Motor neuron (in vitro differentiated cells): ENCODE data around the gene PRXL2B. TPM values are rescaled to one million over a fixed set of nuclear protein-coding genes. Genes with fewer than 3 reads are reported as not detected.

Source experiments
- ATAC-seq, 8 experiments: fragments of 200-7000 bp; cut with Tn5 transposase; replicated peaks in 6 of 8; 2 replicates each; pipeline ENCODE4 v1.8.0; 2021; ENCODE audit warnings: mild to moderate bottlenecking in 8 of 8, moderate library complexity in 8 of 8
- H3K27ac ChIP-seq, 2 donors: fragments of 250-450 bp; sonication (Bioruptor Pico); 2 replicates each; pipeline ENCODE4 v1.9.0; 2021; ENCODE audit warnings: antibody characterized with exemption in 2 of 2, mild to moderate bottlenecking in 2 of 2, moderate library complexity in 1 of 2
- H3K4me1 ChIP-seq, 2 donors: fragments of 250-450 bp; sonication (Bioruptor Pico); replicated peaks in 1 of 2; 2 replicates each; pipeline ENCODE4 v1.6.1; 2021; ENCODE audit warnings: antibody characterized with exemption in 2 of 2, mild to moderate bottlenecking in 2 of 2, moderate library complexity in 1 of 2
- H3K4me3 ChIP-seq, 5 donors: fragments of 250-450 bp; sonication (Bioruptor Pico); 2 replicates each; pipeline ENCODE4 v1.9.0; 2021; ENCODE audit warnings: antibody characterized with exemption in 5 of 5, mild to moderate bottlenecking in 5 of 5, moderate library complexity in 4 of 5
- WGBS, 10 experiments: fragments of 450-650 bp; shearing (Covaris generic); methylation state at CpG; one replicate each; pipeline ENCODE4 v1.0.0; 2022; 5-methylcytosine and 5-hydroxymethylcytosine counted together
- in situ Hi-C, 9 experiments: fragments of 400-800 bp; cut with MboI; loops; one replicate each; pipeline ENCODE4 v1.15.0; 2021; ENCODE audit warnings: low sequenced_read_pairs in 9 of 9, low pct_unique_long_range_greater_than_20kb in 2 of 9; ENCODE audit not compliant: unreplicated experiment in 9 of 9
- total RNA-seq, 8 experiments: library from RNA; unstranded; fragments of 300-600 nt; gene quantifications; 2 replicates each; pipeline versions ENCODE4 v1.2.3 to v1.2.4, GENCODE V29; 2022

Gene PRXL2B
- total RNA-seq, 8 experiments from 2014 or later = 9.7 to 33.4 (median 18.6) TPM

DNA sequence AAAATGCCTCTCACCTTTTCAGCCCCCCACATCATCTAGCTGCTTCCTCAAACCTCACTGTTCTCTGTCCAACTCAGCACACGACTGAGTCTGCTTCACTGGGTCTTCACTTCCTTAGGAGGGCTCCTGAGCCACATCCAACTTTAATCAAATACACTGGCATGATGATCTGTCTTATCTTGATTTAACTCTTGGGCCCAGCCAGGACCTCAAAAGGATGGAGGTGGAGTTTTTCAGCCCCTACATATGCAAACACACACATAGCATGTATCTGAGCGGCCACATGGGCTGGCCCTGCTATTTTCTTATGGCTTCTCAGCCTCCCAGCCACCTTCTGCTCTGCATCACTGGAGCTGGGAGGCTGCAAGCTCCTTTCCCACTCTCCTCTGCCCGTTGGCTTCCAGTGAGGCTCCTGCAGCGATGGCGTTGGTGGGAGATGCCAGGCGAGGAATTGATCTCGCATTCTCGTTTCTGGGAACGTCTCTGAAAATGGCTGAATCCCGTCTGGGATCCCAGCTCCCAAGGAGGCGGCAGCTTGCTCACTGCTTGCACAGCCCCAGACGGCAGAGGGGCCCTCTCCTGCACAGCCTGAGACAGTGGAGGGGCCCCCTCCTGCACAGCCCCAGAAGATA lies 1.8 kb upstream of the PRXL2B start:
- in situ Hi-C loops = no loop called here
- Histone ChIP-seq H3K4me1 (peaks cover 16 to 24% of the 10 kb centered on the region in 2 donors), H3K4me3 (peak overlapping the region; percentile 48 to 83 (median 59)), H3K27ac (peak overlapping the region; percentile 89 to 96)
- ATAC-seq = peak in 4 of 8 experiments; percentile 4 to 35 (median 22)
- WGBS, 10 experiments = 33 to 68% (median 49%) methylated on average over 2 to 9 of the region's 12 CpGs; no CpG with 5 or more reads in 4 of the 10 experiments

DNA sequence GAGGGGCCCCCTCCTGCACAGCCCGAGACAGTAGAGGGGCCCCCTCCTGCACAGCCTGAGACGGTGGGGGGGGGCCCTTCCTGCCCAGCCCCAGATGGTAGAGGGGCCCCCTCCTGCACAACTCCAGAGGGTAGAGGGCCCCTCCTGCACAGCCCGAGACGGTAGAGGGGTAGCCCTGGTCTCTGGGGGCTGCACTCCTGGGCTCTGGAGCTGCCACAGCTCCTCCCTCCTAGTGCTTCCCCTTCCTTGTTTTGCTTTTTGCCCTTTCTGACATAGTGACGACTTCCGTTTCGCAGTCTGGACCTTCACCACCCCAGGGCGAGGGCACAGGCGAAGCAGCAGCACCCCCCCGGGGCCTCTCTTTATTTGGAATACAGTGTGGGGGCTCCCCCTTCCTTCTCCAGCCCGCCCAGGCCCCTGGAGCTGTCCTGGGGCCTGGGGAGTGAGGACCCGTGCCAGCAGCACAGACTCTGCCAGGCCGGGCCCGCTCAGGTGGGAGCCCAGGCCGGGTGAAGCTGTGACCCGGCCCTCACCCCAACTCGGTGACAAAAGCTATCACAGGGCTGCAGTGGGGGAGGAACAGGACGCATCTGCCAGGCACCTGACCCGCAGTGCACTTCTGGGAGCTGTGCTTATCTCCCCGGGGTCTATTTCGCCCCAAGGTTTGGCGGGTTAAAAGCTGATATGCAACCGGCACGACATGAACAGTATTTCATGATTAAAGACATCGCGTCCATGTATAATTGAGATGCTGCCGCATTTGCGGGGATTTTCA lies 1.1 kb upstream of the PRXL2B start:
- in situ Hi-C loops = no loop called here
- WGBS, 10 experiments = 0 to 3% (median 2%) methylated on average over 10 to 16 of the region's 28 CpGs; no CpG with 5 or more reads in 7 of the 10 experiments
- Histone ChIP-seq H3K27ac (peak overlapping the region; percentile 89 to 96), H3K4me1 (peaks cover 16 to 24% of the 10 kb centered on the region in 2 donors), H3K4me3 (peak overlapping the region; percentile 48 to 83 (median 59))
- peak; percentile 1 to 44 (median 23) for ATAC-seq

DNA sequence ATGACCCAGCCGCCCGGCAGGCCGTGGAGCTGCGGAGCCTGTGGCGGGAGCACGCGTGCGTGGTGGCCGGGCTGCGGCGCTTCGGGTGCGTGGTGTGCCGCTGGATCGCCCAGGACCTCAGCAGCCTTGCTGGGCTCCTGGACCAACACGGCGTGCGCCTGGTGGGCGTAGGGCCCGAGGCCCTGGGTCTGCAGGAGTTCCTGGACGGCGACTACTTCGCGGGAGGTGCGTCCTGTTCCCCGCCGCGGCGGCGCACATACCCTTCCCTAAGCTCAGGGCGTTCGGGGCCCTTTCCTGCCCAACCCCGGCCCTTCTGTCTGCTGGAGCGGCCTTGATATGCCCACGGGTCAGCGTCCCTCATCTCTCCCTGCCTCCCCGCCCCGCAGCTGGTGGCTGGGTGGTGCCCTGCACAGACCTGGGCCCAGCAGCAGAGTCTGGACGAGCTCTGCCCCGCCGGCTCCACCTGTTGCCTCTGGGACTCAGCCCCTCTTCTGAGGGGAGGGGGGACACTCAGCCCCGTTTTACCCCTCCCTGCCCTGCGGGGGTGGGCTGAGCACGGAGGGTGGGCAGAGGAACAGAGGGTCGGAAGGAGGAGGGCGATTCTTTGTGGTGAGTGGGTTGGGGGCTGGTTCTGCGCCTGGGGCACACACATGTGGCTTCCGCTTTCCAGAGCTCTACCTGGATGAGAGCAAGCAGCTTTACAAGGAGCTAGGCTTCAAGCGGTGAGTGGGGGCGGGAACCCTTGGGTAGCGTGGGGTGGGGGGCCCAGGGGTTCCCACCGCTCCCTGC lies 688 bp downstream of the PRXL2B start:
- Histone ChIP-seq H3K4me3 (peak overlapping the region; percentile 48 to 83 (median 59)), H3K27ac (peak overlapping the region; percentile 89 to 96), H3K4me1 (peaks cover 16 to 24% of the 10 kb centered on the region in 2 donors)
- ATAC-seq = peak in 4 of 8 experiments; percentile 0 to 33 (median 20)
- in situ Hi-C loops = no loop called here
- WGBS, 10 experiments = no CpG with 5 or more reads among the region's 52 CpGs

DNA sequence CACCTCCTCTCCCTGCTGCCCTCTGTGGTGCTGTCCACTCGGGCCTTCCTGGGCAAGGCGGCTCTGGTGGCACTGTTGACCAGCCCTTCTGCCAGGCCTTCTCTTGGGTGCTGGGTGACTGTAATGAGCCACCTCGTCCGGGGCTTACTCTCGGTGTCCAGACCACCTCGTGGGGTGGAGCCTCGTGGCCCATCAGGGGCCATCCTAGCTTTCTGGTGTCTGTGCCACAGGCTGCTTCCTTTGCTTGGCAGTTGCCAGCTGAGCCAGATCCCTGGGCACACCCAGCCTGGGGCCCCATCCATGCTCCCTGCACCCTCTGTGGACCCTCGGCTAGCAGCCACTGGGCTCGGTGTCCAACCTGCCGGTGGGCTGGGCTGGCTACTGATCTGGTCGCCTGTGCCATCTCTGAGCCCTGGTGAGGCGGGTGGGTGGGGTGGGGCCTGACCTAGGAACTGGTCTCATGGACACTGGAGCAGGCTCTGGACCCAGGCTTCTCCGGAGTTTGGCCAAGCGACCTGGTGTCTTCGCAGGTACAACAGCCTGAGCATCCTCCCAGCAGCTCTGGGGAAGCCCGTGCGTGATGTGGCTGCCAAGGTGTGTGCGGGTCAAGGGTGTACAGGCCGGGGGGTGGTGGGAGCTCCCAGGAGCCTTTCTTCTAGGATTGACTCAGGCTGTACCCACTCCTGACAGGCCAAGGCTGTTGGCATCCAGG lies 1.4 kb downstream of the PRXL2B start:
- ATAC-seq = no peak
- Histone ChIP-seq H3K4me3 (peak overlapping the region; percentile 48 to 83 (median 59)), H3K27ac (no peak overlapping the region), H3K4me1 (peaks cover 16 to 24% of the 10 kb centered on the region in 2 donors)
- 80 to 100% (median 95%) methylated on average over 1 to 11 of the region's 19 CpGs; no CpG with 5 or more reads in 6 of the 10 experiments for WGBS, 10 experiments
- in situ Hi-C loops = no loop called here

DNA sequence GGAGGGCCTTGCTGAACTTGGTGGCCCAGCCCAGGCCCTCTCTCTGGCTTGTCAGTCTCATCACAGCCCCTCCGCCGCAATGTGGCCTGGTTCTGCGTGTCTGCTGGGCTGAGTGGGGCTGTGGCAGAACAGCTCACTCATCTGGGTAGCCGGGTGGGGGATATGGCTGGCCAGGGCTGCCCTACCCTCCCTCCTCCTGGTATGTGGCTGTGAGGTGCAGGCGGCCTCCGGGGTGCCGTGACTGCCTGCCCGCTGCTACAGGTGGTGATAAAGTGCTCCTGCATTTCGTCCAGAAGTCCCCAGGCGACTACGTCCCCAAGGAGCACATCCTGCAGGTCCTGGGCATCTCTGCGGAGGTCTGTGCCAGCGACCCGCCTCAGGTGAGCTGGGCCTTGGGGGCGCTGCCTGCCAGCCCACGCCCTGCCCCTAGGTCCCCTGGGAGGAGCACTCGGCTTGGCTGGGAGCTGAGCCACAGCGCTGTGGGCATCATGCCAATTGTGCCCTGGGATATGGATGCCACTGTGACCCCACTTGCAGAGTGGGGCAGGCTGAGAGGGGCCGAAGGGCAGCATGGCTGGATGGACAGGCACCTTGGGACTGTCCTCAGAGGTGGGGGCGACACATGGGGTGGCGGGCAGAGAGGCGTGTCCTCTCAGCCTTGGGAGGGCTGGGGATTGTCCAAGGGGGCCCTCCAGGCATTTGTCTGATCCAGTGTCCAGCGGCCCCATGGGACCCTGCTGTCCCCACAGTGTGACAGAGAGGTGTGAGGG lies 2.3 kb downstream of the PRXL2B start:
- no peak for ATAC-seq
- Histone ChIP-seq H3K4me1 (peaks cover 16 to 21% of the 10 kb centered on the region in 2 donors), H3K4me3 (no peak overlapping the region), H3K27ac (no peak overlapping the region)
- in situ Hi-C loops = no loop called here
- WGBS, 10 experiments = 67 to 99% (median 83%) methylated on average over 1 to 15 of the region's 23 CpGs; no CpG with 5 or more reads in 6 of the 10 experiments

DNA sequence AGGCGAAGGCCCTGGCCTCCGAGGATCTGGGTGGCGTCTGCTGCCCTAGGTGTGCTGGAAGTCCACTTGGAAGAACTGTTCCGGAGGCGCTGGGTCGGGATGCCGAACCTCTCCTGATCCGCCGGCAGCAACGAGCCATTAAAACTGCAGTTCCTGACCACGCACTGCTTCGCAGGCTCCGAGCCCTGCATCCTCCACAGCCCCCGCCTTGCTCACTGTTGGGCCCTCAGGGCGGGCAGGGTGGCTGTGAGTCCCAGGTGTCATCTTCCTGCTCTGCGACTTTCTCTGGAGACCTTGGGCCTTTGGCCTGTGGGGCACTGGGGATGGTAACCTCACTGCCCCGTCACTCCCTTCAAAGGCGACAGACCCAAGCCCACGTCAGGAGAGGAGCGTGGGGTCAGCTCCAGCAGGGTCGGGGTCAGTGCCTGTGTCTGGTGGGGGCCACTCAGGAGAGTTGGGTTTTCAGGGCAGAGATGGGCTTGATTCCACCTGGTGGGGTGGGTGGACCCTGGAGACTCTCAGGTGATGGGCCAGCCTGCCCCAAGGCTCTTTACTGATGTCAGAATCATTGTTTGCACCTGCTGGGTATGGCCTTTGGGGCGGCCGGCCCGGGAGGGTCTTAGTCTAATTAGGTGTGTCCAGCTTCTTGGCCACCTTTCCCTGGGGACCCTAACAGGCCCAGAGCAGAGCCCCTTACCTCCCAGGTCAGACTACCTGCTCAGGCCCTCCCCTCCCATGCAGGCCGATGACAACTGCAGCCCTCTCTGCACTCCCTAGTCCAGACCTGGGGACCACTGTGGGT lies 3.1 kb downstream of the PRXL2B start:
- H3K27ac ChIP-seq = no peak overlapping the region
- in situ Hi-C loops = no loop called here
- H3K4me3 ChIP-seq = no peak overlapping the region
- H3K4me1 ChIP-seq = peaks cover 13 to 14% of the 10 kb centered on the region in 2 donors
- ATAC-seq = no peak
- WGBS, 10 experiments = 47 to 100% (median 97%) methylated on average over 1 to 9 of the region's 25 CpGs; no CpG with 5 or more reads in 5 of the 10 experiments

DNA sequence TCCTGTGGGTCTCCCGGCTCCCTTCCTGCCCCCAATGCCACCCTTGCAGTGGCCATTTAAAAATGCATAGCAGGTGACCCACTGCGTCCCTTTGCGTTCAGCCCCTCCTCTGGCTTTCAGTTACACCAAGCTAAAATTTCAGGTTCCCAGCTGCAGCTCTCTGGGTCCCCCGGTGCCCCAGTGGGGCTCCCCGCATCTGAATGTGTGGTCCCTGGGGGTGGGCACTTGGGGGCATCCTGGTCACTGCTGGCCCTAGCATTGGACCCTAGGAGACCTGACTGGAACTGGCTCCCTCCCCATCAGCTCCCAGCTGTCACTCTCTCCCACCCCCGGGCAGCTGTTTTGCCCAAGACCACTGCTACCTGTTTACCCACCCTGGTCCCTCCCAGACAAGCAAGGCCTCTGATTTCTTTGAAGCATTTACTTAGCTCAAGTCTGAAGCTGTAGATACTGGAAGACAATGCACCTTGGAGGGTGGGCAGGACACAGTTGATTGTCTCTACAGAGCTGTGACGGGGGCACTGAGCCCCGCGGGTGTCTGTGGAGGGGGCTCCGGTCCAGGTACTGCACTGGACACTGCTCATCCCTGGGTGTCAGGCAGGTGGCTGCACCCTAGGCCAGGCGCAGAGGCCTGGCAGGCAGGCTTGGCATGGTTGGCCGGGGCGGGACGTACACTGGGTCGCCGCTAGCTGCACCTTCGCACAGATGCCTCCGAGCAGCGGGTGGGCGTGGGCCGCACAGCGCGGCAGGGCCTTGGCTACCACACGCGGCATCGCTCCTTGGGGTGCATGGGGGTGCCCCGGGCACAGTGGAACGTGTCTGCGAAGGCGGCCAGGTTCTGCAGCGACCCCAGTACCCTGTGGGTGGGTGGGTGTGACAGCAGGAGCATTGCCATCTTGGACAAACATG lies 3.9 kb downstream of the PRXL2B start:
- Histone ChIP-seq H3K4me3 (no peak overlapping the region), H3K4me1 (peaks cover 6 to 8% of the 10 kb centered on the region in 2 donors), H3K27ac (no peak overlapping the region)
- ATAC-seq = no peak
- in situ Hi-C loops = no loop called here
- WGBS, 10 experiments = 83 to 100% (median 92%) methylated on average over 1 to 22 of the region's 31 CpGs; no CpG with 5 or more reads in 6 of the 10 experiments

DNA sequence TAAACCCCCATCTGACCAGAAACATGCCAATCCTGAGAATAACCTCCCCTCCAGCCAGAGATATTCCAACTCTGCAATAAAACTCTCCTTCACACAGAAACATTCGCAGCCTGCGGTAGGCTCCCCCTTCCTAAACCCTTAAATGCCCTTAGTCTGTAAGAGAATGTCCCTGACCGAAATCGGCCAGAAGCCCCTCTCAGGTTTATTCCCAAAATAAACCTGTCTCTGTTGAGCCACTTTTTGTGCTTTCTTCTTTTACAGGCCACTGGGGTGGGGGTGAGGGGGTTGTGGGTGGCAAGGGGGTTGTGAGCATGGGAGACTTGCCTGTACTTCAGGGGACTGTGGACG lies 4.6 kb downstream of the PRXL2B start:
- Histone ChIP-seq H3K4me1 (peaks cover 6 to 9% of the 10 kb centered on the region in 2 donors), H3K4me3 (no peak overlapping the region), H3K27ac (no peak overlapping the region)
- 89 to 100% (median 96%) methylated on average over 1 to 4 of the region's 5 CpGs; no CpG with 5 or more reads in 5 of the 10 experiments for WGBS, 10 experiments
- no peak for ATAC-seq
- in situ Hi-C loops = no loop called here

DNA sequence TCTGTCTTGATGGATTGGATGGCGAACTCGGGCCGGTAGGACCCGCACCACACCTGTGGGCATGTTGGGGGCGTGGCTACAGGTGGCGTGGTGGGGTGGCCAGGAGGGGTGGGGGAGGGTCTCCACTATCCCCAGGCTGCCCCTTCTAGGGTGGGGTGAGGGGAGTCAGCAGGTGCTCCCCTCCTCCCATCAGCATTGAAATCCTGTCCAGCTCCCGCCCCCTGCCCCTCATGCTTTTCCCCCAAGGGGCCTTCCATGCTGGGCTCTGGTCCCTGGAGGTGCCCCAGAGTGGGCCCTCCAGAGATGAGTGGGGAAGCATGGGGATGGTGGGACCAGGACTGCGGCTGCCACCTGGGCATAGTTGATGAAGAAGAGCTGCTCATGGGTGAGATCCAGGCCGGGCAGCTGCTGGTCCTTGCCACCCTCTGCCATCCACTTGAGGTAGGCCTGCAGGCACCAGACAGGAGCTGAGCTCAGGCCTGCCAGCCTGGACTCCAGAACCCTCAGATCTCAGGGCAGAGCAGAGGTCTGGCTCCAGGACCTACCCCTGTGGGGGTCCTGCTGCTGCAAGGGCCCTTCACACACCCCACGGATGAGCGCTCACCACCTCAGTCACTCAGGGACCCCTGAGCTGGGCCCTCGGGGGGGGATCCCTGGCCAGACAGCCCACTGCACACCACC lies 5.1 kb downstream of the PRXL2B start:
- 60% methylated on average over 1 of the region's 12 CpGs; no CpG with 5 or more reads in 9 of the 10 experiments for WGBS, 10 experiments
- in situ Hi-C loops = no loop called here
- no peak for ATAC-seq
- H3K27ac ChIP-seq = no peak overlapping the region
- peaks cover 6 to 9% of the 10 kb centered on the region in 2 donors for H3K4me1 ChIP-seq
- H3K4me3 ChIP-seq = no peak overlapping the region

DNA sequence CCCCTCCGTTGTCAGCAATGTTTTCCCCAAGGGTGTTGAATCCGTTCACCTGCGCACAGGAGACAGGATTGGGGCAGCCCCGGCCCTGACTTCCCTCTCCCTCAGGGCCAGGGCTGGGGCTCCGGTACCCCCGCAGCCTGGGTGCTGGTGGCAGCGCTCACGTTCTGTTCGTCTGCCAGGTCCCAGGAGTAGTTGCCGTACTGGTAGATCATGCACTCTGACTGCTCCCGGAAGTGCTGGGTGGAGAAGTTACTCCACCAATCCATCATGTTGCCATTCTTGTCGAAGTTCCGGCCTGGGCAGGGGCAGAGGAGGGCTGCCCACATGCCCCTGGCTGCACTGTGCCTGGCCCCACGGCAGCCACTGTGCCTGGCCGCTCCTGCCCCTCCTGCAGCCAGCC lies 6.1 kb downstream of the PRXL2B start:
- 0 to 100% (median 70%) methylated on average over 1 to 8 of the region's 15 CpGs; no CpG with 5 or more reads in 5 of the 10 experiments for WGBS, 10 experiments
- Histone ChIP-seq H3K27ac (no peak overlapping the region), H3K4me3 (no peak overlapping the region), H3K4me1 (peaks cover 3 to 5% of the 10 kb centered on the region in 2 donors)
- no peak for ATAC-seq
- in situ Hi-C loops = no loop called here
